ENCODE results near the gene DNM3.
"Not testable (repeated sequence)": the region's sequence is repeated elsewhere in the genome, so short reads cannot be mapped to it uniquely, and the experiment has no call there.

DNM3 gene

GRCh38 chr1:171841050-171841910 is at the start of gene DNM3:
DNM3 (plus strand) TSS chr1:171841498; CDS start chr1:171841657, 159 bp downstream.
- peak; percentile 82 for DNase-seq

GRCh38 chr1:171792656-171793369 is 48.5 kb upstream of the DNM3 start:
- no peak for DNase-seq

- DNase-seq, result no peak
These were observed 47.7 kb upstream of the DNM3 start for GRCh38 chr1:171793636-171794035.

- DNase-seq, result no peak
These were observed 47.2 kb upstream of the DNM3 start for GRCh38 chr1:171794085-171794484.

- no peak for DNase-seq
These were observed 44.7 kb upstream of the DNM3 start for GRCh38 chr1:171796592-171796991.

GRCh38 chr1:171798311-171798710 is 43.0 kb upstream of the DNM3 start:
- no peak for DNase-seq

GRCh38 chr1:171798765-171799164 is 42.5 kb upstream of the DNM3 start:
- no peak for DNase-seq

GRCh38 chr1:171799166-171799565 is 42.1 kb upstream of the DNM3 start:
- no peak for DNase-seq

- not testable (repeated sequence) for DNase-seq
These were observed 41.6 kb upstream of the DNM3 start for GRCh38 chr1:171799698-171800097.

- DNase-seq, result no peak
These were observed 41.0 kb upstream of the DNM3 start for GRCh38 chr1:171800342-171800741.

- DNase-seq, result no peak
These were observed 40.4 kb upstream of the DNM3 start for GRCh38 chr1:171800851-171801250.

GRCh38 chr1:171801487-171801891 is 39.8 kb upstream of the DNM3 start:
- peak; percentile 48 for DNase-seq

- no peak for DNase-seq
These were observed 39.1 kb upstream of the DNM3 start for GRCh38 chr1:171802207-171802606.

- DNase-seq, result no peak
These were observed 38.3 kb upstream of the DNM3 start for GRCh38 chr1:171803045-171803444.

GRCh38 chr1:171803461-171804022 is 37.8 kb upstream of the DNM3 start:
- no peak for DNase-seq

GRCh38 chr1:171805395-171806115 is 35.7 kb upstream of the DNM3 start:
- no peak for DNase-seq

GRCh38 chr1:171807556-171807955 is 33.7 kb upstream of the DNM3 start:
- no peak for DNase-seq

- no peak for DNase-seq
These were observed 31.5 kb upstream of the DNM3 start for GRCh38 chr1:171809834-171810233.

- DNase-seq, result no peak
These were observed 29.6 kb upstream of the DNM3 start for GRCh38 chr1:171811672-171812071.

GRCh38 chr1:171814692-171815091 is 26.6 kb upstream of the DNM3 start:
- no peak for DNase-seq

- DNase-seq, result no peak
These were observed 24.9 kb upstream of the DNM3 start for GRCh38 chr1:171816300-171816901.

GRCh38 chr1:171817511-171818265 is 23.6 kb upstream of the DNM3 start:
- DNase-seq, result peak; percentile 25

All from NCI-H510A treated with DMSO at 0.1 percent for 48 hours (cell line).